GM21360 (cell line): ENCODE results near the gene DNAAF5.

Experiments used
- ATAC-seq: cut with Tn5 transposase; IDR thresholded peaks from one replicate; pipeline ENCODE4 v1.9.1; 2021; ENCODE audit warnings: mild to moderate bottlenecking, moderate library complexity; ENCODE audit not compliant: unreplicated experiment

The DNAAF5 gene

GRCh38 chr7:706721-707120, 19.8 kb upstream of the DNAAF5 start:
- ATAC-seq = no peak

- no peak for ATAC-seq
Observed at GRCh38 chr7:707296-708000, 19.1 kb upstream of the DNAAF5 start.

GRCh38 chr7:710161-710560, 16.3 kb upstream of the DNAAF5 start:
- no peak for ATAC-seq

- ATAC-seq = no peak
Observed at GRCh38 chr7:711093-711921, 15.2 kb upstream of the DNAAF5 start.

- no peak for ATAC-seq
Observed at GRCh38 chr7:711922-712380, 14.5 kb upstream of the DNAAF5 start.

GRCh38 chr7:712381-713138, 13.9 kb upstream of the DNAAF5 start:
- no peak for ATAC-seq

GRCh38 chr7:713139-713457, 13.4 kb upstream of the DNAAF5 start:
- no peak for ATAC-seq

GRCh38 chr7:713488-714230, 12.8 kb upstream of the DNAAF5 start:
- no peak for ATAC-seq

- ATAC-seq = no peak
Observed at GRCh38 chr7:714251-714671, 12.2 kb upstream of the DNAAF5 start.

- no peak for ATAC-seq
Observed at GRCh38 chr7:716222-716621, 10.3 kb upstream of the DNAAF5 start.

- no peak for ATAC-seq
Observed at GRCh38 chr7:716636-717035, 9.9 kb upstream of the DNAAF5 start.

GRCh38 chr7:721619-722248, 4.8 kb upstream of the DNAAF5 start:
- no peak for ATAC-seq

- ATAC-seq = no peak
Observed at GRCh38 chr7:723541-723940, 3.0 kb upstream of the DNAAF5 start.

- ATAC-seq = no peak
Observed at GRCh38 chr7:724298-724697, 2.2 kb upstream of the DNAAF5 start.

- no peak for ATAC-seq
Observed at GRCh38 chr7:725223-726005, 1.1 kb upstream of the DNAAF5 start.

- ATAC-seq = no peak
Observed at GRCh38 chr7:726854-727103, 280 bp downstream of the DNAAF5 start.

GRCh38 chr7:727104-727805, 756 bp downstream of the DNAAF5 start, which contains the start of gene PRKAR1B:
Gene PRKAR1B, minus strand, starts transcription at chr7:727281. Its CDS starts 15,776 bp downstream, at chr7:711505.
- ATAC-seq = peak; percentile 46

GRCh38 chr7:727806-728460, 1.4 kb downstream of the DNAAF5 start:
- no peak for ATAC-seq

- no peak for ATAC-seq
Observed at GRCh38 chr7:728602-729001, 2.1 kb downstream of the DNAAF5 start.
